ENCODE measurements around the gene MAP1LC3B2.

MAP1LC3B2 gene

GRCh38 chr12:116559162-116559935, at the start of gene MAP1LC3B2:
Gene MAP1LC3B2 (plus strand): TSS chr12:116559381. CDS start chr12:116575943, 16,562 bp downstream.
- H3K4me3 ChIP-seq (ENCODE audit: low read depth, low read length) = peak within 1 kb of the TSS; percentile 63
- TF ChIP-seq MYC (IDR thresholded peaks at IDR 0.05; ENCODE audit: low read depth, low read length) = no peak; the same call in 1 of the 2 replicates
- TF ChIP-seq MAX (IDR thresholded peaks at IDR 0.05; ENCODE audit: low read depth, low read length) = peak; percentile 78
- peak; percentile 100 for DNase-seq (ENCODE audit: low read depth)

- DNase-seq (ENCODE audit: low read depth) = no peak
- TF ChIP-seq CTCF (IDR thresholded peaks at IDR 0.05; ENCODE audit: low read depth, low read length) (no peak), POLR2A (IDR thresholded peaks at IDR 0.05; ENCODE audit: extremely low read depth, insufficient read length) (no peak), MAX (IDR thresholded peaks at IDR 0.05; ENCODE audit: low read depth, low read length) (no peak), MYC (IDR thresholded peaks at IDR 0.05; ENCODE audit: low read depth, low read length) (no peak)
- no peak overlapping the region for H3K4me3 ChIP-seq (ENCODE audit: low read depth, low read length)
Measured at GRCh38 chr12:116513944-116514343, 45.2 kb upstream of the MAP1LC3B2 start.

- DNase-seq (ENCODE audit: low read depth) = no peak
- TF ChIP-seq MAX (IDR thresholded peaks at IDR 0.05; ENCODE audit: low read depth, low read length) (no peak), POLR2A (IDR thresholded peaks at IDR 0.05; ENCODE audit: extremely low read depth, insufficient read length) (no peak), MYC (IDR thresholded peaks at IDR 0.05; ENCODE audit: low read depth, low read length) (no peak), CTCF (IDR thresholded peaks at IDR 0.05; ENCODE audit: low read depth, low read length) (no peak)
Measured at GRCh38 chr12:116515684-116516083, 43.5 kb upstream of the MAP1LC3B2 start.

GRCh38 chr12:116516657-116517056, 42.5 kb upstream of the MAP1LC3B2 start:
- no peak for DNase-seq (ENCODE audit: low read depth)
- no peak overlapping the region for H3K4me3 ChIP-seq (ENCODE audit: low read depth, low read length)
- no peak for TF ChIP-seq MYC (IDR thresholded peaks at IDR 0.05; ENCODE audit: low read depth, low read length)

More at GRCh38 chr12:116515684-116516083, 43.5 kb upstream of the MAP1LC3B2 start:
- no peak overlapping the region for H3K4me3 ChIP-seq (ENCODE audit: low read depth, low read length)

GRCh38 chr12:116517431-116518045, 41.6 kb upstream of the MAP1LC3B2 start:
- no peak for DNase-seq (ENCODE audit: low read depth)
- TF ChIP-seq MAX (IDR thresholded peaks at IDR 0.05; ENCODE audit: low read depth, low read length) = no peak
- TF ChIP-seq MYC (IDR thresholded peaks at IDR 0.05; ENCODE audit: low read depth, low read length) = no peak
- no peak for TF ChIP-seq CTCF (IDR thresholded peaks at IDR 0.05; ENCODE audit: low read depth, low read length)
- no peak for TF ChIP-seq POLR2A (IDR thresholded peaks at IDR 0.05; ENCODE audit: extremely low read depth, insufficient read length)

GRCh38 chr12:116520225-116520760, 38.9 kb upstream of the MAP1LC3B2 start:
- DNase-seq (ENCODE audit: low read depth) = no peak
- no peak for TF ChIP-seq MAX (IDR thresholded peaks at IDR 0.05; ENCODE audit: low read depth, low read length)
- TF ChIP-seq MYC (IDR thresholded peaks at IDR 0.05; ENCODE audit: low read depth, low read length) = no peak
- no peak for TF ChIP-seq POLR2A (IDR thresholded peaks at IDR 0.05; ENCODE audit: extremely low read depth, insufficient read length)
- TF ChIP-seq CTCF (IDR thresholded peaks at IDR 0.05; ENCODE audit: low read depth, low read length) = no peak
- no peak overlapping the region for H3K4me3 ChIP-seq (ENCODE audit: low read depth, low read length)

More at GRCh38 chr12:116517431-116518045, 41.6 kb upstream of the MAP1LC3B2 start:
- H3K4me3 ChIP-seq (ENCODE audit: low read depth, low read length) = no peak overlapping the region
